ENCODE measurements around the gene TIMM44.

DNA sequence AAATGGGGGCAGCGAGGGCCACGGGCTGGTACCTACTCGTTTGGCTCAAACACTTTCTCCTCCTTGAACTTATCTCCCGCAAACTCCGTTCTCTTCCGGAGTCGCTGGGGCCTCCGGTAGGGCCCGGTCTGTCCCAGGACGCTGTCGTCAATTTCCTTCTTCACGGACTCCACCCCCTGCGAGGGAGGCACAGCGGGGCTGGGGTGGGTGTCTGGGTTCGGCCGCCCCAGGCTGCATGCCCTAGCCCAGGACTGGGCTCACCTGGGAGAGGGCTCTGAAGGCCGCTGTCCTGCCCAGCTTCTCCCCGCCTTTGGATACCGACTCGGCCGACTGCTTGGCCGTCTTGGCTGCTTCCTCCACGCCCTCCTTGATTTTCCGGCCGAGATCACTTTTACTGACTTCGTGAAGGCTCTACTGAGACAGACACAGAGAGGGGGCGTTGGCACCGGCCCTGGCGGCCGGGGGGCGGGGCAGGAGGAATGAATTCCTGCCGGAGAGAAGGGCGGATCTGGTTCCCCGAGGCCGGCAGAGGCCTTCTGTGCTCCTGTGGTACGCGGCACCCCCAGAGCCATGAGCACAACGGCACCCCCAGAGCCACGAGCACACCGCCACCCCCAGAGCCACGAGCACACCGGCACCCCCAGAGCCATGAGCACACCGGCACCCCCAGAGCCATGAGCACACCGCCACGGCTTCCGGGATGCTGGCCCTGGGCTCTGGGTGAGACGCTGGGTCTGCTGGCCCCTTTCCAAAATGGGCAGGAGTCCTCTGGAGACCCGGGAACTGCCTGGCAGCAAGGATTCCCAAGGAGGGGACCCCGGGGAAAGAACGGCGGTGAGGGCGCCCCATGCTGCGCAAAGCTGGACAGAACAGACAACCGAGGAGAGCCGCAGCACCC, 9.4 kb downstream of the TIMM44 start:
- TF ChIP-seq, protein P1, sequence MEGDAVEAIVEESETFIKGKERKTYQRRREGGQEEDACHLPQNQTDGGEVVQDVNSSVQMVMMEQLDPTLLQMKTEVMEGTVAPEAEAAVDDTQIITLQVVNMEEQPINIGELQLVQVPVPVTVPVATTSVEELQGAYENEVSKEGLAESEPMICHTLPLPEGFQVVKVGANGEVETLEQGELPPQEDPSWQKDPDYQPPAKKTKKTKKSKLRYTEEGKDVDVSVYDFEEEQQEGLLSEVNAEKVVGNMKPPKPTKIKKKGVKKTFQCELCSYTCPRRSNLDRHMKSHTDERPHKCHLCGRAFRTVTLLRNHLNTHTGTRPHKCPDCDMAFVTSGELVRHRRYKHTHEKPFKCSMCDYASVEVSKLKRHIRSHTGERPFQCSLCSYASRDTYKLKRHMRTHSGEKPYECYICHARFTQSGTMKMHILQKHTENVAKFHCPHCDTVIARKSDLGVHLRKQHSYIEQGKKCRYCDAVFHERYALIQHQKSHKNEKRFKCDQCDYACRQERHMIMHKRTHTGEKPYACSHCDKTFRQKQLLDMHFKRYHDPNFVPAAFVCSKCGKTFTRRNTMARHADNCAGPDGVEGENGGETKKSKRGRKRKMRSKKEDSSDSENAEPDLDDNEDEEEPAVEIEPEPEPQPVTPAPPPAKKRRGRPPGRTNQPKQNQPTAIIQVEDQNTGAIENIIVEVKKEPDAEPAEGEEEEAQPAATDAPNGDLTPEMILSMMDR (IDR thresholded peaks at IDR 0.05), result no peak
- TF ChIP-seq POLR2A (IDR thresholded peaks at IDR 0.05), result no peak
